KOPT-K1 (cell line): ENCODE measurements around the gene POFUT2.

ENCODE experiments used
- H3K27ac ChIP-seq: fragments of 200-600 bp; sonication (generic); 2 replicates; pipeline ENCODE4 v1.5.1; 2016; ENCODE audit warnings: antibody characterized with exemption, mild to moderate bottlenecking, low read depth, low read length; ENCODE audit not compliant: poor library complexity, severe bottlenecking
- H3K36me3 ChIP-seq: fragments of 200-600 bp; sonication (generic); 2 replicates; pipeline ENCODE4 v1.5.1; 2017; ENCODE audit warnings: antibody characterized with exemption, mild to moderate bottlenecking, low read length, moderate library complexity; ENCODE audit not compliant: insufficient read depth
- H3K9me3 ChIP-seq: fragments of 200-600 bp; sonication (generic); 2 replicates; pipeline ENCODE4 v1.5.1; 2017; ENCODE audit warnings: antibody characterized with exemption, low read length, mild to moderate bottlenecking; ENCODE audit not compliant: insufficient read depth, poor library complexity, severe bottlenecking

Gene POFUT2

GRCh38 chr21:45278156-45278911, 9.4 kb downstream of the POFUT2 start:
- H3K9me3 ChIP-seq, result no peaks in the 10 kb centered on the region
- H3K27ac ChIP-seq, result no peak overlapping the region
- H3K36me3 ChIP-seq, result peaks cover 69% of the 10 kb centered on the region; the same call in 1 of the 2 replicates

- Histone ChIP-seq H3K36me3 (peaks cover 64% of the 10 kb centered on the region; the same call in 1 of the 2 replicates), H3K9me3 (peaks cover 4% of the 10 kb centered on the region), H3K27ac (no peak overlapping the region)
These were observed 10.3 kb downstream of the POFUT2 start for GRCh38 chr21:45277101-45278045.

- peaks cover 61% of the 10 kb centered on the region; the same call in 1 of the 2 replicates for H3K36me3 ChIP-seq
- no peak overlapping the region for H3K27ac ChIP-seq
- peaks cover 12% of the 10 kb centered on the region for H3K9me3 ChIP-seq
These were observed 11.1 kb downstream of the POFUT2 start for GRCh38 chr21:45276596-45276995.

- Histone ChIP-seq H3K36me3 (peaks cover 56% of the 10 kb centered on the region), H3K9me3 (peaks cover 41% of the 10 kb centered on the region), H3K27ac (no peak overlapping the region)
These were observed 17.3 kb downstream of the POFUT2 start for GRCh38 chr21:45270306-45270821.

- Histone ChIP-seq H3K27ac (no peak overlapping the region), H3K9me3 (peaks cover 41% of the 10 kb centered on the region), H3K36me3 (peaks cover 56% of the 10 kb centered on the region)
These were observed 17.8 kb downstream of the POFUT2 start for GRCh38 chr21:45269861-45270260.

- Histone ChIP-seq H3K9me3 (peaks cover 37% of the 10 kb centered on the region), H3K27ac (peak overlapping the region; percentile 79), H3K36me3 (peaks cover 54% of the 10 kb centered on the region)
These were observed 20.3 kb downstream of the POFUT2 start for GRCh38 chr21:45267390-45267760.

GRCh38 chr21:45266518-45267389, 20.9 kb downstream of the POFUT2 start:
- H3K36me3 ChIP-seq, result peaks cover 51% of the 10 kb centered on the region
- peaks cover 31% of the 10 kb centered on the region for H3K9me3 ChIP-seq
- H3K27ac ChIP-seq, result peak overlapping the region; percentile 79

- peaks cover 43% of the 10 kb centered on the region for H3K36me3 ChIP-seq
- H3K27ac ChIP-seq, result peak overlapping the region; percentile 79
- peaks cover 22% of the 10 kb centered on the region for H3K9me3 ChIP-seq
These were observed 21.8 kb downstream of the POFUT2 start for GRCh38 chr21:45265721-45266517.

- H3K9me3 ChIP-seq, result peaks cover 13% of the 10 kb centered on the region
- H3K27ac ChIP-seq, result peak overlapping the region; percentile 79
- H3K36me3 ChIP-seq, result peaks cover 34% of the 10 kb centered on the region
These were observed 22.7 kb downstream of the POFUT2 start for GRCh38 chr21:45264912-45265515.

- Histone ChIP-seq H3K9me3 (peaks cover 9% of the 10 kb centered on the region), H3K36me3 (peaks cover 29% of the 10 kb centered on the region), H3K27ac (peak overlapping the region; percentile 42)
These were observed 23.4 kb downstream of the POFUT2 start for GRCh38 chr21:45264146-45264911.

GRCh38 chr21:45263534-45263933, 24.2 kb downstream of the POFUT2 start:
- Histone ChIP-seq H3K9me3 (peaks cover 9% of the 10 kb centered on the region), H3K27ac (peak overlapping the region; percentile 42), H3K36me3 (peaks cover 29% of the 10 kb centered on the region)

- Histone ChIP-seq H3K9me3 (peaks cover 6% of the 10 kb centered on the region), H3K27ac (no peak overlapping the region), H3K36me3 (peaks cover 26% of the 10 kb centered on the region)
These were observed 25.1 kb downstream of the POFUT2 start for GRCh38 chr21:45262616-45263015.

GRCh38 chr21:45262041-45262581, 25.6 kb downstream of the POFUT2 start:
- Histone ChIP-seq H3K36me3 (peaks cover 21% of the 10 kb centered on the region), H3K9me3 (peaks cover 1% of the 10 kb centered on the region), H3K27ac (no peak overlapping the region)
